ENCODE data around the gene CCDC68. TPM values are rescaled to one million over a fixed set of nuclear protein-coding genes. Genes with fewer than 3 reads are reported as not detected.

The CCDC68 gene
- total and polyA plus RNA-seq, 2 of the 8 experiments (the other 6 are each of a cell fraction or from before 2014, with no cell fraction given), result 0.06 to 0.80 TPM

- Histone ChIP-seq H3K36me3 (ENCODE audit: control insufficient read depth in 2 of 4, insufficient read depth in 4 of 4, low read length in 3 of 4) (no peaks in the 10 kb centered on the region), H2BK15ac (ENCODE audit: low read length) (no peak overlapping the region), H3K4me2 (ENCODE audit: insufficient read depth in 1 of 2, low read depth in 2 of 2, low read length in 2 of 2) (no peak overlapping the region), H2AFZ (ENCODE audit: low read length) (no peak overlapping the region), H2BK120ac (replicated peaks; ENCODE audit: low read depth, low read length) (no peak overlapping the region), H2AK5ac (ENCODE audit: low read depth, low read length) (no peak overlapping the region), H3K14ac (ENCODE audit: insufficient read length) (no peak overlapping the region), H2BK20ac (ENCODE audit: low read length) (no peak overlapping the region), H3K9me3 (ENCODE audit: insufficient read depth in 2 of 2, low read depth in 1 of 2, low read length in 1 of 2) (no peaks in the 10 kb centered on the region), H2BK5ac (ENCODE audit: low read depth, low read length) (no peak overlapping the region), H3K9ac (replicated peaks in 1 of 4; ENCODE audit: extremely low read depth in 1 of 4, low read depth in 3 of 4, low read length in 3 of 4) (no peak overlapping the region), H4K8ac (ENCODE audit: extremely low read depth, insufficient read depth, low read length) (no peak overlapping the region), H3K23ac (ENCODE audit: insufficient read length) (no peak overlapping the region), H3K27me3 (replicated peaks in 1 of 4; ENCODE audit: control insufficient read depth in 3 of 4, extremely low read depth in 1 of 4, insufficient read depth in 3 of 4, low read length in 3 of 4) (no peaks in the 10 kb centered on the region), H3K79me1 (ENCODE audit: low read depth, low read length) (no peaks in the 10 kb centered on the region), H4K20me1 (replicated peaks in 1 of 2; ENCODE audit: control insufficient read depth in 1 of 2, insufficient read depth in 2 of 2, low read length in 2 of 2) (no peaks in the 10 kb centered on the region), H3K18ac (ENCODE audit: extremely low read depth, low read length) (no peak overlapping the region), H3K27ac (ENCODE audit: low read depth, low read length) (no peak overlapping the region), H3K4ac (replicated peaks; ENCODE audit: insufficient read length, low read depth, low read length) (no peak overlapping the region), H4K91ac (replicated peaks; ENCODE audit: insufficient read length, low read length) (no peak overlapping the region), H3K79me2 (ENCODE audit: control insufficient read depth in 1 of 2, insufficient read depth in 2 of 2, low read length in 2 of 2) (no peaks in the 10 kb centered on the region), H2BK12ac (ENCODE audit: low read depth, low read length) (no peak overlapping the region), H3K4me1 (replicated peaks in 1 of 4; ENCODE audit: control insufficient read depth in 3 of 4, insufficient read depth in 4 of 4, low read length in 3 of 4) (no peaks in the 10 kb centered on the region), H3K4me3 (ENCODE audit: extremely low read depth in 1 of 4, insufficient read depth in 2 of 4, low read depth in 3 of 4, low read length in 4 of 4) (no peak overlapping the region), H3K56ac (replicated peaks; ENCODE audit: insufficient read length, low read depth, low read length) (no peak overlapping the region), H3K23me2 (ENCODE audit: low read depth, low read length) (no peaks in the 10 kb centered on the region), H4K5ac (ENCODE audit: insufficient read length, low read depth, low read length) (no peak overlapping the region)
- POLR2A ChIA-PET (ENCODE audit: partially characterized antibody), result no interaction called here
- TF ChIP-seq, protein P1, sequence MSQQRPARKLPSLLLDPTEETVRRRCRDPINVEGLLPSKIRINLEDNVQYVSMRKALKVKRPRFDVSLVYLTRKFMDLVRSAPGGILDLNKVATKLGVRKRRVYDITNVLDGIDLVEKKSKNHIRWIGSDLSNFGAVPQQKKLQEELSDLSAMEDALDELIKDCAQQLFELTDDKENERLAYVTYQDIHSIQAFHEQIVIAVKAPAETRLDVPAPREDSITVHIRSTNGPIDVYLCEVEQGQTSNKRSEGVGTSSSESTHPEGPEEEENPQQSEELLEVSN (IDR thresholded peaks at IDR 0.05), result no peak
- CTCF ChIA-PET (ENCODE audit: partially characterized antibody), result interaction anchor here (0.6 to 0.7 kb wide), 2 partner anchors 32 to 447 kb away, joined by 3 read pairs; no protein-coding TSS in a partner anchor
- DNase-seq (ENCODE audit: low read depth in 1 of 2, low spot score in 2 of 2), result no peak
- FAIRE-seq, result no peak
- 100% methylated on average over 1 of the region's 1 CpG; no CpG with 5 or more reads in 1 of the 2 experiments for WGBS, 2 experiments (ENCODE audit: extremely low coverage in 1 of 2, insufficient coverage in 1 of 2, insufficient read length in 1 of 2, insufficient replicate concordance in 2 of 2, low coverage in 1 of 2, low lambda C conversion rate in 2 of 2, missing lambda C conversion rate in 1 of 2)
Observed at GRCh38 chr18:54872681-54873080, 86.6 kb downstream of the CCDC68 start.

All from H1 (cell line).